ENCODE data around the gene DCUN1D5. TPM values are rescaled to one million over a fixed set of nuclear protein-coding genes. Genes with fewer than 3 reads are reported as not detected.

The DCUN1D5 gene
- total and polyA plus RNA-seq, 2 of the 13 experiments (the other 11 are each of a cell fraction or from before 2014, with no cell fraction given), result 32.9 to 46.7 TPM

DNA sequence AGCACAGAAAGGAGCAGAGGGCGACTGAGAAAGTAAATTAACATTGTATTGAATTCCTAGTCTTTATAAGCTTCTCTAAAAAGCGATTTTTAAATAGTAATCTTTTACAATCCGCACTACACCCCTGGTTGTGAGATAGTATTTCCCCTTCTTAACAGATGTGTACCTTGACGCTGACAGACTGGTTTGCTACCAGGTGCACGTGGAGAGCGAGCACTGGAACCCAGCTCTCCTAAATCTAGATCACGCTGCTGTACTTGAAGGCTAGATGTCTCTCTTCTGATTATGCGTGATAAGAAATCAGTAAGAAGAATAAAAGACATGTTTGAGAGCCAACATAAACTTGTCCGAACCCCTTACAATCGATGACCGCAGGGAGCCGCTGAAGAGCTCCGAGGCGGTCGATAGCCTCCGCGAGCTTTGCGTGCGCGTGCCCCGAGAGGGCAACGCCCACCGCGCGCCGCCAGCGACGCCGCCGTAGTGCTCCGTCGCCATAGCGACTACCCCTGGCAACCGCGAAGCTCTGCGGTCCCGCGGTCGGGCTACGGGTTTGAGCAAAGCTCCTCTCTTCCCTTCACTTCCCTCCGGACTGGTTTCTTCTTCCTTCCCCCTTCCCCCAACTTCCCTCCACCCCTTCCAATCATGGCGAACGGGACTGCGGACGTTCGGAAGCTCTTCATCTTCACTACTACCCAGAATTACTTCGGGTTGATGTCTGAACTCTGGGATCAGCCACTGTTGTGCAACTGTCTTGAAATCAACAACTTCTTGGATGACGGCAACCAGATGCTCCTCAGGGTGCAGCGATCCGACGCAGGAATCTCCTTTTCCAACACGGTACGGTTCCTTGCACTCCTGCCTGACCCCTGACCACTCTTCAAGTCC is 17.2 kb upstream of the DCUN1D5 start, which contains the start of gene DYNC2H1 (continued):
- TF ChIP-seq, protein P1, sequence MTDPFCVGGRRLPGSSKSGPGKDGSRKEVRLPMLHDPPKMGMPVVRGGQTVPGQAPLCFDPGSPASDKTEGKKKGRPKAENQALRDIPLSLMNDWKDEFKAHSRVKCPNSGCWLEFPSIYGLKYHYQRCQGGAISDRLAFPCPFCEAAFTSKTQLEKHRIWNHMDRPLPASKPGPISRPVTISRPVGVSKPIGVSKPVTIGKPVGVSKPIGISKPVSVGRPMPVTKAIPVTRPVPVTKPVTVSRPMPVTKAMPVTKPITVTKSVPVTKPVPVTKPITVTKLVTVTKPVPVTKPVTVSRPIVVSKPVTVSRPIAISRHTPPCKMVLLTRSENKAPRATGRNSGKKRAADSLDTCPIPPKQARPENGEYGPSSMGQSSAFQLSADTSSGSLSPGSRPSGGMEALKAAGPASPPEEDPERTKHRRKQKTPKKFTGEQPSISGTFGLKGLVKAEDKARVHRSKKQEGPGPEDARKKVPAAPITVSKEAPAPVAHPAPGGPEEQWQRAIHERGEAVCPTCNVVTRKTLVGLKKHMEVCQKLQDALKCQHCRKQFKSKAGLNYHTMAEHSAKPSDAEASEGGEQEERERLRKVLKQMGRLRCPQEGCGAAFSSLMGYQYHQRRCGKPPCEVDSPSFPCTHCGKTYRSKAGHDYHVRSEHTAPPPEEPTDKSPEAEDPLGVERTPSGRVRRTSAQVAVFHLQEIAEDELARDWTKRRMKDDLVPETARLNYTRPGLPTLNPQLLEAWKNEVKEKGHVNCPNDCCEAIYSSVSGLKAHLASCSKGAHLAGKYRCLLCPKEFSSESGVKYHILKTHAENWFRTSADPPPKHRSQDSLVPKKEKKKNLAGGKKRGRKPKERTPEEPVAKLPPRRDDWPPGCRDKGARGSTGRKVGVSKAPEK (CRISPR knock-in tag; IDR thresholded peaks at IDR 0.05; ENCODE audit: borderline replicate concordance), result no peak
- TF ChIP-seq HDAC2 (CRISPR knock-in tag; IDR thresholded peaks at IDR 0.05) (peak; percentile 48; the same call in 1 of the 2 replicates), ZNF468 (CRISPR knock-in tag; IDR thresholded peaks at IDR 0.05) (no peak), PHF21A (CRISPR knock-in tag; IDR thresholded peaks at IDR 0.05) (no peak), ATF7-NPFF (CRISPR knock-in tag; IDR thresholded peaks at IDR 0.05; ENCODE audit: low read depth) (peak; percentile 1; the same call in 1 of the 2 replicates), ZNF784 (CRISPR knock-in tag; IDR thresholded peaks at IDR 0.05; ENCODE audit: borderline replicate concordance) (no peak), ZFP36L2 (CRISPR knock-in tag; IDR thresholded peaks at IDR 0.05) (no peak), ZMYM2 (CRISPR knock-in tag; IDR thresholded peaks at IDR 0.05) (no peak), SRF (IDR thresholded peaks at IDR 0.05; ENCODE audit: low read depth, low read length) (peak; percentile 69; the same call in 1 of the 2 replicates), RFXANK (CRISPR knock-in tag; IDR thresholded peaks at IDR 0.05) (0 out of 2 replicates have a peak, but pooled peaks have one; percentile 57), SSRP1 (CRISPR knock-in tag; IDR thresholded peaks at IDR 0.05) (no peak), ZNF850 (CRISPR knock-in tag; conservative IDR thresholded peaks at IDR 0.05) (no peak), SMC3 (IDR thresholded peaks at IDR 0.05; ENCODE audit: low read length) (no peak), BCL3 (CRISPR knock-in tag; IDR thresholded peaks at IDR 0.05) (no peak), ZNF430 (CRISPR knock-in tag; IDR thresholded peaks at IDR 0.05) (no peak), CHD4 (IDR thresholded peaks at IDR 0.05; ENCODE audit: borderline replicate concordance, low read length) (no peak), SRSF1 (optimal IDR thresholded peaks at IDR 0.05; ENCODE audit: low read depth, low read length) (no peak), IRF9 (CRISPR knock-in tag; IDR thresholded peaks at IDR 0.05; ENCODE audit: borderline replicate concordance) (no peak), HOXA5 (CRISPR knock-in tag; IDR thresholded peaks at IDR 0.05) (peak; percentile 58; the same call in 1 of the 2 replicates)
- TF ChIP-seq, protein P2, sequence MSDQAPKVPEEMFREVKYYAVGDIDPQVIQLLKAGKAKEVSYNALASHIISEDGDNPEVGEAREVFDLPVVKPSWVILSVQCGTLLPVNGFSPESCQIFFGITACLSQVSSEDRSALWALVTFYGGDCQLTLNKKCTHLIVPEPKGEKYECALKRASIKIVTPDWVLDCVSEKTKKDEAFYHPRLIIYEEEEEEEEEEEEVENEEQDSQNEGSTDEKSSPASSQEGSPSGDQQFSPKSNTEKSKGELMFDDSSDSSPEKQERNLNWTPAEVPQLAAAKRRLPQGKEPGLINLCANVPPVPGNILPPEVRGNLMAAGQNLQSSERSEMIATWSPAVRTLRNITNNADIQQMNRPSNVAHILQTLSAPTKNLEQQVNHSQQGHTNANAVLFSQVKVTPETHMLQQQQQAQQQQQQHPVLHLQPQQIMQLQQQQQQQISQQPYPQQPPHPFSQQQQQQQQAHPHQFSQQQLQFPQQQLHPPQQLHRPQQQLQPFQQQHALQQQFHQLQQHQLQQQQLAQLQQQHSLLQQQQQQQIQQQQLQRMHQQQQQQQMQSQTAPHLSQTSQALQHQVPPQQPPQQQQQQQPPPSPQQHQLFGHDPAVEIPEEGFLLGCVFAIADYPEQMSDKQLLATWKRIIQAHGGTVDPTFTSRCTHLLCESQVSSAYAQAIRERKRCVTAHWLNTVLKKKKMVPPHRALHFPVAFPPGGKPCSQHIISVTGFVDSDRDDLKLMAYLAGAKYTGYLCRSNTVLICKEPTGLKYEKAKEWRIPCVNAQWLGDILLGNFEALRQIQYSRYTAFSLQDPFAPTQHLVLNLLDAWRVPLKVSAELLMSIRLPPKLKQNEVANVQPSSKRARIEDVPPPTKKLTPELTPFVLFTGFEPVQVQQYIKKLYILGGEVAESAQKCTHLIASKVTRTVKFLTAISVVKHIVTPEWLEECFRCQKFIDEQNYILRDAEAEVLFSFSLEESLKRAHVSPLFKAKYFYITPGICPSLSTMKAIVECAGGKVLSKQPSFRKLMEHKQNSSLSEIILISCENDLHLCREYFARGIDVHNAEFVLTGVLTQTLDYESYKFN (CRISPR knock-in tag; conservative IDR thresholded peaks at IDR 0.05), result 0 out of 2 replicates have a peak, but pooled peaks have one; percentile 23
